DND-41 (cell line): ENCODE data around the gene ZC3H10.

ENCODE experiments used
- ATAC-seq: fragments of 200-7000 bp; cut with Tn5 transposase; 3 replicates; pipeline ENCODE4 v1.9.1; 2021; ENCODE audit warnings: low read depth; ENCODE audit not compliant: insufficient read depth
- DNase-seq: peaks from one replicate; pipeline ENCODE4 v3.0.0-alpha.2; 2020
- H2AFZ ChIP-seq: 2 replicates; pipeline ENCODE4 v1.6.0; 2012; ENCODE audit warnings: low read depth, low read length
- H3K27ac ChIP-seq: 2 replicates; pipeline ENCODE4 v1.5.1; 2012; ENCODE audit warnings: low read length, inconsistent platforms
- H3K27me3 ChIP-seq: fragments of 200-600 bp; sonication (generic); 2 replicates; pipeline ENCODE4 v1.6.0; 2012; ENCODE audit warnings: low read length, mild to moderate bottlenecking, inconsistent platforms; ENCODE audit not compliant: insufficient read depth, poor library complexity
- H3K36me3 ChIP-seq: 2 replicates; pipeline ENCODE4 v1.5.1; 2012; ENCODE audit warnings: low read length, inconsistent platforms; ENCODE audit not compliant: insufficient read depth
- H3K4me1 ChIP-seq: 2 replicates; pipeline ENCODE4 v1.5.1; 2012; ENCODE audit warnings: mild to moderate bottlenecking, low read length; ENCODE audit not compliant: insufficient read depth
- H3K4me2 ChIP-seq: 2 replicates; pipeline ENCODE4 v1.6.0; 2012; ENCODE audit warnings: mild to moderate bottlenecking, moderate library complexity, low read length, inconsistent platforms; ENCODE audit not compliant: insufficient read depth
- H3K4me3 ChIP-seq, 2 experiments: fragments of 200-600 bp in 1 of 2; shearing (Covaris generic) in 1 of 2; 2 replicates each; pipeline ENCODE4 v1.5.1; 2012 to 2016; ENCODE audit warnings: inconsistent platforms in 2 of 2, low read length in 2 of 2, mild to moderate bottlenecking in 2 of 2, low read depth in 1 of 2, moderate library complexity in 1 of 2
- H3K79me2 ChIP-seq: 2 replicates; pipeline ENCODE4 v1.6.0; 2012; ENCODE audit warnings: low read length, inconsistent platforms; ENCODE audit not compliant: insufficient read depth
- H3K9ac ChIP-seq: 2 replicates; pipeline ENCODE4 v1.6.0; 2012; ENCODE audit warnings: low read depth, mild to moderate bottlenecking, inconsistent platforms, low read length, moderate library complexity
- H3K9me3 ChIP-seq: 2 replicates; pipeline ENCODE4 v1.5.1; 2012; ENCODE audit warnings: low read length, moderate library complexity, mild to moderate bottlenecking, inconsistent platforms; ENCODE audit not compliant: insufficient read depth, severe bottlenecking
- H4K20me1 ChIP-seq: 2 replicates; pipeline ENCODE4 v1.6.0; 2012; ENCODE audit warnings: low read length; ENCODE audit not compliant: insufficient read depth
- CTCF ChIP-seq: IDR thresholded peaks from 2 replicates; pipeline ENCODE4 v1.5.1; 2012; ENCODE audit warnings: borderline replicate concordance, low read length, moderate library complexity, mild to moderate bottlenecking; ENCODE audit not compliant: poor library complexity, severe bottlenecking; ENCODE audit errors: extremely low read depth
- EZH2 ChIP-seq: IDR thresholded peaks from 3 replicates; pipeline ENCODE4 v1.6.1; 2012; ENCODE audit warnings: borderline replicate concordance, low read depth, mild to moderate bottlenecking, moderate library complexity, low read length, inconsistent platforms; ENCODE audit not compliant: severe bottlenecking

ZC3H10 gene

GRCh38 chr12:56082967-56083366 is 35.1 kb upstream of the ZC3H10 start:
- H4K20me1 ChIP-seq = no peaks in the 10 kb centered on the region; the same call in 1 of the 2 replicates
- H2AFZ ChIP-seq = no peak overlapping the region
- no peaks in the 10 kb centered on the region for H3K79me2 ChIP-seq
- no peak overlapping the region for H3K9ac ChIP-seq
- ATAC-seq = no peak
- H3K4me3 ChIP-seq = no peak overlapping the region
- H3K36me3 ChIP-seq = no peaks in the 10 kb centered on the region
- peaks cover 20% of the 10 kb centered on the region for H3K4me1 ChIP-seq
- peaks cover 50% of the 10 kb centered on the region for H3K27me3 ChIP-seq
- TF ChIP-seq EZH2 (no peak), CTCF (no peak)
- DNase-seq = no peak
- H3K27ac ChIP-seq = no peak overlapping the region
- H3K4me2 ChIP-seq = no peak overlapping the region
- H3K9me3 ChIP-seq = no peaks in the 10 kb centered on the region

- H3K36me3 ChIP-seq = no peaks in the 10 kb centered on the region
- ATAC-seq = peak; percentile 60; the same call in 1 of the 3 replicates
- no peak for TF ChIP-seq EZH2
- peak; percentile 64 for TF ChIP-seq CTCF
- H3K79me2 ChIP-seq = no peaks in the 10 kb centered on the region
- H3K4me3 ChIP-seq = no peak overlapping the region
- H4K20me1 ChIP-seq = no peaks in the 10 kb centered on the region; the same call in 1 of the 2 replicates
- H3K9me3 ChIP-seq = no peaks in the 10 kb centered on the region
- no peak overlapping the region for H3K9ac ChIP-seq
- H3K4me2 ChIP-seq = no peak overlapping the region
- peaks cover 36% of the 10 kb centered on the region for H3K27me3 ChIP-seq
- peak; percentile 41 for DNase-seq
- H3K27ac ChIP-seq = no peak overlapping the region
- no peak overlapping the region for H2AFZ ChIP-seq
- peaks cover 10% of the 10 kb centered on the region for H3K4me1 ChIP-seq
Measured at GRCh38 chr12:56084958-56085543, 33.0 kb upstream of the ZC3H10 start.

DNA sequence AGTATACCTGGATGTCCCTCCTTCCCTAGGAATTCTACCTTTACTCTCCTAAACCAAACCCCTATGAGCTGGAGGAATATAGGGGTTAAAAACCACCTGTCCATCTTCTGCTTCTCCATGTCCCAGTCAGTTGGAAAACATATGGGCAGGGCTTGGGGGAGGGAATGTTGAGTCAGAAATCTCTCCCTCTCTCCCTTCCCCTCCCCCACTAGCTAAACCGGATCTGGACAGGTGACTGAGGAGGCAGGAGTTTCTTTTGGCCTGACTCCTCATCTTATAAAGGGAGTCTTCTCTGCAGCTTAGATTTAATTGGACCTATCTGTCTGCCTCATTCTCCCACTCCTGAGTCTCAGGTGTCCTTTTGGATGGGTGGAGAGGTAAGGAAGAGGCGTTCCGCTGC is 32.0 kb upstream of the ZC3H10 start:
- H3K4me2 ChIP-seq = no peak overlapping the region
- no peak overlapping the region for H3K9ac ChIP-seq
- H3K9me3 ChIP-seq = no peaks in the 10 kb centered on the region
- no peaks in the 10 kb centered on the region for H4K20me1 ChIP-seq
- H2AFZ ChIP-seq = no peak overlapping the region
- no peaks in the 10 kb centered on the region for H3K36me3 ChIP-seq
- no peaks in the 10 kb centered on the region for H3K79me2 ChIP-seq
- no peak overlapping the region for H3K27ac ChIP-seq
- no peak for TF ChIP-seq CTCF
- TF ChIP-seq EZH2 = no peak
- no peak for ATAC-seq
- H3K27me3 ChIP-seq = peaks cover 25% of the 10 kb centered on the region
- DNase-seq = no peak
- no peak overlapping the region for H3K4me3 ChIP-seq
- no peaks in the 10 kb centered on the region for H3K4me1 ChIP-seq
